ENCODE data around the gene LTBP1. TPM values are rescaled to one million over a fixed set of nuclear protein-coding genes. Genes with fewer than 3 reads are reported as not detected.

Gene LTBP1
- total and polyA plus RNA-seq, 4 donors: 107 to 573 (median 545) TPM

GRCh38 chr2:33090553-33091134 lies 143.9 kb downstream of the LTBP1 start:
- H3K4me1 ChIP-seq (ENCODE audit: control insufficient read depth in 1 of 2, insufficient read depth in 2 of 2, low read length in 2 of 2): peaks cover 5 to 7% of the 10 kb centered on the region in 2 donors
- H3K4me3 ChIP-seq (ENCODE audit: low read length in 2 of 2): no peak overlapping the region
- no peaks in the 10 kb centered on the region for H3K27me3 ChIP-seq (ENCODE audit: control insufficient read depth in 1 of 2, insufficient read depth in 2 of 2, low read length in 1 of 2)
- H3K9me3 ChIP-seq (ENCODE audit: control insufficient read depth, low read length): no peaks in the 10 kb centered on the region
- peak overlapping the region in 1 of 2 donors; percentile 79 for H3K27ac ChIP-seq (ENCODE audit: low read depth in 1 of 2, low read length in 2 of 2)
- DNase-seq (no peak), ATAC-seq (ENCODE audit: low FRiP score) (peak; percentile 31)
- 85 to 92% methylated on average over 4 of the region's 4 CpGs for WGBS, 2 donors
- intact Hi-C loops (cut with DNase I): no loop called here
- H3K36me3 ChIP-seq (ENCODE audit: control insufficient read depth in 1 of 2, insufficient read depth in 2 of 2, low read length in 1 of 2): no peaks in the 10 kb centered on the region

- DNase-seq (no peak), ATAC-seq (ENCODE audit: low FRiP score) (peak; percentile 67)
- Histone ChIP-seq H3K9me3 (ENCODE audit: control insufficient read depth, low read length) (no peaks in the 10 kb centered on the region), H3K27ac (ENCODE audit: low read depth in 1 of 2, low read length in 2 of 2) (peak overlapping the region in 1 of 2 donors; percentile 22), H3K36me3 (ENCODE audit: control insufficient read depth in 1 of 2, insufficient read depth in 2 of 2, low read length in 1 of 2) (no peaks in the 10 kb centered on the region), H3K4me3 (ENCODE audit: low read length in 2 of 2) (no peak overlapping the region), H3K27me3 (ENCODE audit: control insufficient read depth in 1 of 2, insufficient read depth in 2 of 2, low read length in 1 of 2) (no peaks in the 10 kb centered on the region), H3K4me1 (ENCODE audit: control insufficient read depth in 1 of 2, insufficient read depth in 2 of 2, low read length in 2 of 2) (peaks cover 3 to 5% of the 10 kb centered on the region in 2 donors)
- intact Hi-C loops (cut with DNase I): no loop called here
- 19 to 24% methylated on average over 5 of the region's 5 CpGs for WGBS, 2 donors
Measured at GRCh38 chr2:33091541-33092123, 144.9 kb downstream of the LTBP1 start.

- H3K4me1 ChIP-seq (ENCODE audit: control insufficient read depth in 1 of 2, insufficient read depth in 2 of 2, low read length in 2 of 2): peaks cover 3 to 5% of the 10 kb centered on the region in 2 donors
- ATAC-seq (ENCODE audit: low FRiP score): no peak
- WGBS, 2 donors: 4 to 13% methylated on average over 6 of the region's 6 CpGs
- H3K27me3 ChIP-seq (ENCODE audit: control insufficient read depth in 1 of 2, insufficient read depth in 2 of 2, low read length in 1 of 2): no peaks in the 10 kb centered on the region
- peak overlapping the region in 1 of 2 donors; percentile 51 for H3K27ac ChIP-seq (ENCODE audit: low read depth in 1 of 2, low read length in 2 of 2)
- no peaks in the 10 kb centered on the region for H3K9me3 ChIP-seq (ENCODE audit: control insufficient read depth, low read length)
- no peak for DNase-seq
- intact Hi-C loops (cut with DNase I): no loop called here
- no peak overlapping the region for H3K4me3 ChIP-seq (ENCODE audit: low read length in 2 of 2)
- H3K36me3 ChIP-seq (ENCODE audit: control insufficient read depth in 1 of 2, insufficient read depth in 2 of 2, low read length in 1 of 2): no peaks in the 10 kb centered on the region
Measured at GRCh38 chr2:33093283-33093993, 146.7 kb downstream of the LTBP1 start.

- intact Hi-C loops (cut with DNase I): no loop called here
- ATAC-seq (ENCODE audit: low FRiP score) (no peak), DNase-seq (no peak)
- Histone ChIP-seq H3K27ac (ENCODE audit: low read depth in 1 of 2, low read length in 2 of 2) (no peak overlapping the region), H3K27me3 (ENCODE audit: control insufficient read depth in 1 of 2, insufficient read depth in 2 of 2, low read length in 1 of 2) (no peaks in the 10 kb centered on the region), H3K4me3 (ENCODE audit: low read length in 2 of 2) (no peak overlapping the region), H3K36me3 (ENCODE audit: control insufficient read depth in 1 of 2, insufficient read depth in 2 of 2, low read length in 1 of 2) (no peaks in the 10 kb centered on the region), H3K4me1 (ENCODE audit: control insufficient read depth in 1 of 2, insufficient read depth in 2 of 2, low read length in 2 of 2) (peaks cover 3 to 5% of the 10 kb centered on the region in 2 donors), H3K9me3 (ENCODE audit: control insufficient read depth, low read length) (no peaks in the 10 kb centered on the region)
- WGBS, 2 donors: 8 to 21% methylated on average over 1 of the region's 1 CpG
Measured at GRCh38 chr2:33094303-33094702, 147.6 kb downstream of the LTBP1 start.

GRCh38 chr2:33099989-33100388 lies 153.2 kb downstream of the LTBP1 start:
- H3K4me3 ChIP-seq (ENCODE audit: low read length in 2 of 2): no peak overlapping the region
- H3K27ac ChIP-seq (ENCODE audit: low read depth in 1 of 2, low read length in 2 of 2): peak overlapping the region; percentile 54 to 83
- 76 to 79% methylated on average over 4 of the region's 4 CpGs for WGBS, 2 donors
- H3K4me1 ChIP-seq (ENCODE audit: control insufficient read depth in 1 of 2, insufficient read depth in 2 of 2, low read length in 2 of 2): peaks cover 6 to 9% of the 10 kb centered on the region in 2 donors
- no peaks in the 10 kb centered on the region for H3K27me3 ChIP-seq (ENCODE audit: control insufficient read depth in 1 of 2, insufficient read depth in 2 of 2, low read length in 1 of 2)
- ATAC-seq (ENCODE audit: low FRiP score): no peak
- no peaks in the 10 kb centered on the region for H3K9me3 ChIP-seq (ENCODE audit: control insufficient read depth, low read length)
- DNase-seq: no peak
- intact Hi-C loops (cut with DNase I): loop anchor here in 1 of 2 donors (5.0 kb wide), 2 partner anchors 37 to 192 kb away; no protein-coding TSS in a partner anchor
- H3K36me3 ChIP-seq (ENCODE audit: control insufficient read depth in 1 of 2, insufficient read depth in 2 of 2, low read length in 1 of 2): no peaks in the 10 kb centered on the region

- no peaks in the 10 kb centered on the region for H3K27me3 ChIP-seq (ENCODE audit: control insufficient read depth in 1 of 2, insufficient read depth in 2 of 2, low read length in 1 of 2)
- no peak overlapping the region for H3K4me3 ChIP-seq (ENCODE audit: low read length in 2 of 2)
- no peaks in the 10 kb centered on the region for H3K36me3 ChIP-seq (ENCODE audit: control insufficient read depth in 1 of 2, insufficient read depth in 2 of 2, low read length in 1 of 2)
- H3K27ac ChIP-seq (ENCODE audit: low read depth in 1 of 2, low read length in 2 of 2): peak overlapping the region in 1 of 2 donors; percentile 14
- DNase-seq (no peak), ATAC-seq (ENCODE audit: low FRiP score) (no peak)
- H3K9me3 ChIP-seq (ENCODE audit: control insufficient read depth, low read length): no peaks in the 10 kb centered on the region
- intact Hi-C loops (cut with DNase I): loop anchor here in 1 of 2 donors (5.0 kb wide), 2 partner anchors 36 to 191 kb away; no protein-coding TSS in a partner anchor
- peaks cover 6 to 11% of the 10 kb centered on the region in 2 donors for H3K4me1 ChIP-seq (ENCODE audit: control insufficient read depth in 1 of 2, insufficient read depth in 2 of 2, low read length in 2 of 2)
Measured at GRCh38 chr2:33100921-33101320, 154.2 kb downstream of the LTBP1 start.

GRCh38 chr2:33104052-33104623 lies 157.4 kb downstream of the LTBP1 start:
- WGBS, 2 donors: 27 to 30% methylated on average over 5 of the region's 5 CpGs
- Histone ChIP-seq H3K4me3 (ENCODE audit: low read length in 2 of 2) (no peak overlapping the region), H3K4me1 (ENCODE audit: control insufficient read depth in 1 of 2, insufficient read depth in 2 of 2, low read length in 2 of 2) (peaks cover 9 to 13% of the 10 kb centered on the region in 2 donors), H3K9me3 (ENCODE audit: control insufficient read depth, low read length) (no peaks in the 10 kb centered on the region), H3K27ac (ENCODE audit: low read depth in 1 of 2, low read length in 2 of 2) (peak overlapping the region; percentile 83 to 92), H3K36me3 (ENCODE audit: control insufficient read depth in 1 of 2, insufficient read depth in 2 of 2, low read length in 1 of 2) (no peaks in the 10 kb centered on the region), H3K27me3 (ENCODE audit: control insufficient read depth in 1 of 2, insufficient read depth in 2 of 2, low read length in 1 of 2) (no peaks in the 10 kb centered on the region)
- ATAC-seq (ENCODE audit: low FRiP score) (no peak), DNase-seq (no peak)
- intact Hi-C loops (cut with DNase I): loop anchor here in 1 of 2 donors (5.0 kb wide), 2 partner anchors 33 to 188 kb away; no protein-coding TSS in a partner anchor

- no peak for ATAC-seq (ENCODE audit: low FRiP score)
- intact Hi-C loops (cut with DNase I): loop anchor here in 1 of 2 donors (5.0 kb wide), 3 partner anchors 32 to 188 kb away; no protein-coding TSS in a partner anchor
- Histone ChIP-seq H3K27ac (ENCODE audit: low read depth in 1 of 2, low read length in 2 of 2) (peak overlapping the region; percentile 79 to 92), H3K36me3 (ENCODE audit: control insufficient read depth in 1 of 2, insufficient read depth in 2 of 2, low read length in 1 of 2) (no peaks in the 10 kb centered on the region), H3K4me1 (ENCODE audit: control insufficient read depth in 1 of 2, insufficient read depth in 2 of 2, low read length in 2 of 2) (peaks cover 10 to 13% of the 10 kb centered on the region in 2 donors), H3K9me3 (ENCODE audit: control insufficient read depth, low read length) (no peaks in the 10 kb centered on the region), H3K27me3 (ENCODE audit: control insufficient read depth in 1 of 2, insufficient read depth in 2 of 2, low read length in 1 of 2) (no peaks in the 10 kb centered on the region), H3K4me3 (ENCODE audit: low read length in 2 of 2) (no peak overlapping the region)
- no peak for DNase-seq
- 24 to 27% methylated on average over 4 of the region's 4 CpGs for WGBS, 2 donors
Measured at GRCh38 chr2:33104726-33105125, 158.0 kb downstream of the LTBP1 start.

All from aorta (tissue), 5 donors.